ENCODE measurements around the gene CEP104.

Gene CEP104

DNA sequence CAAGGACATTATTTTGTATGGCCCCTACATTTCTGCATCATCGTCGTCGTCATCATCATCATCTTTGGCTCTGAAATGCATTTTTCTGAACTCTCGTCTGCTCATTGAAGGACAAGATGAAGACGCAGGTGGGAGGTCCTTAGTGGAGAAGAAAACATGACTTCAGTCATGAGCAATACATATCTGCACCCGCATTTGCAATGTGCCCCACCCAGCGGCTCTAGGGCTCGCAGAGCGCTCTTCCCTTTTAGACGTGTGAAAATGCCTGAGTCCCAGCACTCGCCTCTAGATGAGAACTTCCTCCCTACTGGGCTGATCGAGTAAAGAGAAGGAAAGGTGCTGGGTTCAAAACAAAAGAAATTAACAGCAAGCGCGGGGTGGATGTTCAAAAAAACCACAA is 32.9 kb upstream of the CEP104 start:
- ATAC-seq: no peak
- TF ChIP-seq, protein P1, sequence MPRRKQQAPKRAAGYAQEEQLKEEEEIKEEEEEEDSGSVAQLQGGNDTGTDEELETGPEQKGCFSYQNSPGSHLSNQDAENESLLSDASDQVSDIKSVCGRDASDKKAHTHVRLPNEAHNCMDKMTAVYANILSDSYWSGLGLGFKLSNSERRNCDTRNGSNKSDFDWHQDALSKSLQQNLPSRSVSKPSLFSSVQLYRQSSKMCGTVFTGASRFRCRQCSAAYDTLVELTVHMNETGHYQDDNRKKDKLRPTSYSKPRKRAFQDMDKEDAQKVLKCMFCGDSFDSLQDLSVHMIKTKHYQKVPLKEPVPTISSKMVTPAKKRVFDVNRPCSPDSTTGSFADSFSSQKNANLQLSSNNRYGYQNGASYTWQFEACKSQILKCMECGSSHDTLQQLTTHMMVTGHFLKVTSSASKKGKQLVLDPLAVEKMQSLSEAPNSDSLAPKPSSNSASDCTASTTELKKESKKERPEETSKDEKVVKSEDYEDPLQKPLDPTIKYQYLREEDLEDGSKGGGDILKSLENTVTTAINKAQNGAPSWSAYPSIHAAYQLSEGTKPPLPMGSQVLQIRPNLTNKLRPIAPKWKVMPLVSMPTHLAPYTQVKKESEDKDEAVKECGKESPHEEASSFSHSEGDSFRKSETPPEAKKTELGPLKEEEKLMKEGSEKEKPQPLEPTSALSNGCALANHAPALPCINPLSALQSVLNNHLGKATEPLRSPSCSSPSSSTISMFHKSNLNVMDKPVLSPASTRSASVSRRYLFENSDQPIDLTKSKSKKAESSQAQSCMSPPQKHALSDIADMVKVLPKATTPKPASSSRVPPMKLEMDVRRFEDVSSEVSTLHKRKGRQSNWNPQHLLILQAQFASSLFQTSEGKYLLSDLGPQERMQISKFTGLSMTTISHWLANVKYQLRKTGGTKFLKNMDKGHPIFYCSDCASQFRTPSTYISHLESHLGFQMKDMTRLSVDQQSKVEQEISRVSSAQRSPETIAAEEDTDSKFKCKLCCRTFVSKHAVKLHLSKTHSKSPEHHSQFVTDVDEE (CRISPR knock-in tag; IDR thresholded peaks at IDR 0.05): no peak
- TF ChIP-seq CREB5 (CRISPR knock-in tag; IDR thresholded peaks at IDR 0.05; ENCODE audit: low read depth): no peak
- TF ChIP-seq OSR1 (CRISPR knock-in tag; IDR thresholded peaks at IDR 0.05): no peak
- no peak for TF ChIP-seq ZNF70 (CRISPR knock-in tag; IDR thresholded peaks at IDR 0.05)
- no peak for TF ChIP-seq BACH2 (CRISPR knock-in tag; IDR thresholded peaks at IDR 0.05; ENCODE audit: borderline replicate concordance)
- no peak for TF ChIP-seq ZFP30 (CRISPR knock-in tag; IDR thresholded peaks at IDR 0.05)
- TF ChIP-seq, protein P2, sequence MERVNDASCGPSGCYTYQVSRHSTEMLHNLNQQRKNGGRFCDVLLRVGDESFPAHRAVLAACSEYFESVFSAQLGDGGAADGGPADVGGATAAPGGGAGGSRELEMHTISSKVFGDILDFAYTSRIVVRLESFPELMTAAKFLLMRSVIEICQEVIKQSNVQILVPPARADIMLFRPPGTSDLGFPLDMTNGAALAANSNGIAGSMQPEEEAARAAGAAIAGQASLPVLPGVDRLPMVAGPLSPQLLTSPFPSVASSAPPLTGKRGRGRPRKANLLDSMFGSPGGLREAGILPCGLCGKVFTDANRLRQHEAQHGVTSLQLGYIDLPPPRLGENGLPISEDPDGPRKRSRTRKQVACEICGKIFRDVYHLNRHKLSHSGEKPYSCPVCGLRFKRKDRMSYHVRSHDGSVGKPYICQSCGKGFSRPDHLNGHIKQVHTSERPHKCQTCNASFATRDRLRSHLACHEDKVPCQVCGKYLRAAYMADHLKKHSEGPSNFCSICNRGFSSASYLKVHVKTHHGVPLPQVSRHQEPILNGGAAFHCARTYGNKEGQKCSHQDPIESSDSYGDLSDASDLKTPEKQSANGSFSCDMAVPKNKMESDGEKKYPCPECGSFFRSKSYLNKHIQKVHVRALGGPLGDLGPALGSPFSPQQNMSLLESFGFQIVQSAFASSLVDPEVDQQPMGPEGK (CRISPR knock-in tag; IDR thresholded peaks at IDR 0.05; ENCODE audit: borderline replicate concordance): no peak
- TF ChIP-seq CSRNP3 (CRISPR knock-in tag; IDR thresholded peaks at IDR 0.05): no peak
- TF ChIP-seq SNAI2 (CRISPR knock-in tag; IDR thresholded peaks at IDR 0.05): no peak
- TF ChIP-seq ZC3H10 (CRISPR knock-in tag; IDR thresholded peaks at IDR 0.05): no peak
- TF ChIP-seq CSDC2 (CRISPR knock-in tag; IDR thresholded peaks at IDR 0.05): no peak
- no peak for TF ChIP-seq ZNF8 (CRISPR knock-in tag; IDR thresholded peaks at IDR 0.05)
- TF ChIP-seq ISL1 (CRISPR knock-in tag; IDR thresholded peaks at IDR 0.05): no peak
- no peak for TF ChIP-seq ESRRG (CRISPR knock-in tag; IDR thresholded peaks at IDR 0.05)
- no peak for TF ChIP-seq RARB (CRISPR knock-in tag; IDR thresholded peaks at IDR 0.05)

- ATAC-seq: no peak
- TF ChIP-seq ARNTL (CRISPR knock-in tag; IDR thresholded peaks at IDR 0.05; ENCODE audit: borderline replicate concordance, low read depth): no peak
- TF ChIP-seq BACH2 (CRISPR knock-in tag; IDR thresholded peaks at IDR 0.05; ENCODE audit: borderline replicate concordance): no peak
- no peak for TF ChIP-seq OSR1 (CRISPR knock-in tag; IDR thresholded peaks at IDR 0.05)
- TF ChIP-seq POU6F1 (CRISPR knock-in tag; IDR thresholded peaks at IDR 0.05; ENCODE audit: borderline replicate concordance, low read depth): no peak
- TF ChIP-seq TCF4 (CRISPR knock-in tag; IDR thresholded peaks at IDR 0.05; ENCODE audit: borderline replicate concordance): no peak
- no peak for TF ChIP-seq ZNF70 (CRISPR knock-in tag; IDR thresholded peaks at IDR 0.05)
- TF ChIP-seq GLIS3 (CRISPR knock-in tag; IDR thresholded peaks at IDR 0.05): no peak
- TF ChIP-seq, protein P1 (CRISPR knock-in tag; IDR thresholded peaks at IDR 0.05): no peak
- TF ChIP-seq ZNF8 (CRISPR knock-in tag; IDR thresholded peaks at IDR 0.05): no peak
- TF ChIP-seq CSDC2 (CRISPR knock-in tag; IDR thresholded peaks at IDR 0.05): no peak
- TF ChIP-seq ZC3H10 (CRISPR knock-in tag; IDR thresholded peaks at IDR 0.05): no peak
Observed at GRCh38 chr1:3888301-3888700, 31.3 kb upstream of the CEP104 start.
